HepG2 (cell line): ENCODE measurements around the gene FHIT. TPM values are rescaled to one million over a fixed set of nuclear protein-coding genes. Genes with fewer than 3 reads are reported as not detected.

Experiments
- ARID2 ChIP-seq: sonication (generic); formaldehyde crosslinking; IDR thresholded peaks from 2 replicates; pipeline ENCODE4 v1.8.1; 2022; ENCODE audit warnings: mild to moderate bottlenecking, missing genetic modification reagents, borderline replicate concordance
- GLI4 ChIP-seq: sonication (generic); formaldehyde crosslinking; IDR thresholded peaks from 2 replicates; pipeline ENCODE4 v1.5.1; 2020; ENCODE audit warnings: missing genetic modification reagents, mild to moderate bottlenecking, moderate library complexity, borderline replicate concordance
- ISX ChIP-seq: sonication (generic); formaldehyde crosslinking; conservative IDR thresholded peaks from 2 replicates; pipeline ENCODE4 v1.5.0; 2020; ENCODE audit warnings: missing genetic modification reagents
- KAT8 ChIP-seq: IDR thresholded peaks from 2 replicates; pipeline ENCODE4 v1.6.1; 2016; ENCODE audit warnings: missing genetic modification reagents, missing compliant biosample characterization
- LBX2 ChIP-seq: sonication (generic); formaldehyde crosslinking; IDR thresholded peaks from 2 replicates; pipeline ENCODE4 v1.5.0; 2020; ENCODE audit warnings: missing genetic modification reagents, mild to moderate bottlenecking, borderline replicate concordance
- PCBP2 ChIP-seq: fragments of 200-400 bp; formaldehyde crosslinking; optimal IDR thresholded peaks from 2 replicates; pipeline ENCODE3; 2018; ENCODE audit warnings: low read length, low read depth; ENCODE audit not compliant: poor library complexity, severe bottlenecking
- PLRG1 ChIP-seq: fragments of 450-650 bp; conservative IDR thresholded peaks from 2 replicates; pipeline ENCODE4 v1.6.1; 2016
- RBAK ChIP-seq: sonication (generic); formaldehyde crosslinking; IDR thresholded peaks from 2 replicates; pipeline ENCODE4 v1.5.1; 2020; ENCODE audit warnings: mild to moderate bottlenecking, missing genetic modification reagents
- SOX6 ChIP-seq, 2 experiments: fragments of 450-650 bp in 1 of 2; sonication (generic) in 1 of 2; formaldehyde crosslinking in 1 of 2; IDR thresholded peaks; 2 replicates each; pipeline versions ENCODE4 v1.4.0 to v1.6.1; 2017 to 2020; ENCODE audit warnings: antibody characterized with exemption in 1 of 2, mild to moderate bottlenecking in 1 of 2, missing genetic modification reagents in 1 of 2
- YEATS4 ChIP-seq: sonication (generic); formaldehyde crosslinking; IDR thresholded peaks from 2 replicates; pipeline ENCODE4 v1.4.0; 2020; ENCODE audit warnings: missing genetic modification reagents, borderline replicate concordance
- ZNF256 ChIP-seq: sonication (generic); formaldehyde crosslinking; conservative IDR thresholded peaks from 2 replicates; pipeline ENCODE4 v1.4.0; 2020; ENCODE audit warnings: missing genetic modification reagents
- ZNF276 ChIP-seq: sonication (generic); formaldehyde crosslinking; IDR thresholded peaks from 2 replicates; pipeline ENCODE4 v1.4.0; 2020; ENCODE audit warnings: mild to moderate bottlenecking, low read depth, missing genetic modification reagents
- ZNF44 ChIP-seq: sonication (generic); formaldehyde crosslinking; IDR thresholded peaks from 2 replicates; pipeline ENCODE4 v1.5.1; 2020; ENCODE audit warnings: mild to moderate bottlenecking, missing genetic modification reagents
- ZNF501 ChIP-seq: sonication (generic); formaldehyde crosslinking; IDR thresholded peaks from 2 replicates; pipeline ENCODE4 v1.5.1; 2020; ENCODE audit warnings: mild to moderate bottlenecking, moderate library complexity, missing genetic modification reagents
- ZSCAN9 ChIP-seq: IDR thresholded peaks from 2 replicates; pipeline ENCODE4 v1.6.1; 2016; ENCODE audit warnings: borderline replicate concordance
- ZZZ3 ChIP-seq: sonication (generic); formaldehyde crosslinking; IDR thresholded peaks from 2 replicates; pipeline ENCODE4 v1.4.0; 2020; ENCODE audit warnings: missing genetic modification reagents, mild to moderate bottlenecking, borderline replicate concordance
- polyA plus RNA-seq, 8 experiments: library from polyadenylated mRNA; depleted of rRNA in 3 of 8; stranded (reverse) in 7 of 8; unstranded in 1 of 8; fragments of >200 nt; fragmentation: Illumina TruSeq in 4 of 8; extraction: Trizol in 4 of 8; gene quantifications; 2 replicates each; pipeline versions ENCODE4 v1.2.1 to v1.2.3, GENCODE V29; 2011 to 2016; ENCODE audit warnings: low read depth in 4 of 8, missing spikeins in 1 of 8, mixed read lengths in 1 of 8; ENCODE audit not compliant: insufficient read depth in 1 of 8
- total RNA-seq, 5 experiments: library from RNA; depleted of rRNA; stranded (reverse); fragments of >200 nt; fragmentation: Illumina TruSeq; extraction: Trizol; gene quantifications; 2 replicates each; pipeline ENCODE4 v1.2.3, GENCODE V29; 2016; ENCODE audit warnings: low read depth in 1 of 5

Gene FHIT
- total and polyA plus RNA-seq, 2 of the 13 experiments (the other 11 are each of a cell fraction or from before 2014, with no cell fraction given): 4.0 to 4.6 TPM

GRCh38 chr3:60697132-60697531, 554.1 kb downstream of the FHIT start (continued):
- no peak for TF ChIP-seq ZNF276 (CRISPR knock-in tag)
- no peak for TF ChIP-seq SOX6 (IDR thresholded peaks at IDR 0.05)
- TF ChIP-seq SOX6 (CRISPR knock-in tag; IDR thresholded peaks at IDR 0.05): no peak
- no peak for TF ChIP-seq ZNF44 (CRISPR knock-in tag)
- TF ChIP-seq ZZZ3: no peak
- TF ChIP-seq ISX (CRISPR knock-in tag): no peak
- TF ChIP-seq PCBP2: no peak
- no peak for TF ChIP-seq LBX2 (CRISPR knock-in tag)
- no peak for TF ChIP-seq GLI4 (CRISPR knock-in tag)
- TF ChIP-seq RBAK (CRISPR knock-in tag): no peak
- no peak for TF ChIP-seq ZNF501 (CRISPR knock-in tag)
- no peak for TF ChIP-seq YEATS4 (CRISPR knock-in tag)
- TF ChIP-seq ZNF256 (CRISPR knock-in tag): no peak
- TF ChIP-seq ZSCAN9: no peak
- TF ChIP-seq KAT8: no peak
- no peak for TF ChIP-seq ARID2 (CRISPR knock-in tag)
- no peak for TF ChIP-seq PLRG1
